GM18505 (cell line): Measurements from ENCODE around the gene GTF2H1.

Experiments used
- ATAC-seq: cut with Tn5 transposase; IDR thresholded peaks from one replicate; pipeline ENCODE4 v1.9.1; 2021; ENCODE audit not compliant: unreplicated experiment
- POLR2A ChIP-seq: IDR thresholded peaks from 4 replicates; pipeline ENCODE4 v1.6.1; 2011; ENCODE audit warnings: borderline replicate concordance; ENCODE audit not compliant: insufficient read depth, insufficient read length; ENCODE audit errors: extremely low read depth

Gene GTF2H1

DNA sequence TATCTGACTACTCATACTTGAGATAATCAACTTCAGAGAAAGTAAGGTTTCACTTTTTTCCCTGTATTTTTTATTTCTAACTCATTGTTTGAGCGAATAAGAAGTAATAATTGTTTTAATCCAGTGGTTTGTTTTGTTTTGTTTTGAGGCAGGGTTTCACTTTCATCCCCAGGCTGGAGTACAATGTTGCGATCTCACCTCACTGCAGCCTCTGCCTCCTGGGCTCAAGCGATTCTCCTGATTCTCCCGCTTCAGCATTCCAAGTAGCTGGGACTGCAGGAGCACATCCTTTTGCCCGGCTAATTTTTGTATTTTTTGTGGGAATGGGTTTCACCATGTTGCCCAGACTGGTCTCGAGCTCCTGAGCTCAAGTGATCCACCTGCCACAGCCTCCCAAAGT is 8.6 kb downstream of the GTF2H1 start:
- ATAC-seq: no peak
- TF ChIP-seq POLR2A: no peak

DNA sequence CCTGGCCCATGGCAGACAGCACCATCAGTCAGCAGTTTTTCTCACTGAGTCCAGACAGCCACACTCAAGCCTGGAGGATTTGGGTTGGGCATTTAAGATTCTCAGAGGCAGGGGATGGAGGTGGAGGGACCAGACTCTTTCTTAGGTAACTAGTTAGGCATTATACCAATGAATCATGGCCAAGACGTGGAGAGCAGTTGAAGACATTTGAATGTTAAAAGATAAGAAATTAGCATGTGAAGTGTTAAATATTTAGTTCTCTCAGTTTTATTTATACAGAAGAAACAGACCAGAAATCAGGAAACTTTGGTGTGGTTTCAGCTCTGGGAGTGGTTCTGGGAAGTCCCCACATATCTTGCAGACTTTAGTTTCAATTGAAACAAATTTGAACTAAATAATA is 9.9 kb downstream of the GTF2H1 start:
- no peak for ATAC-seq
- TF ChIP-seq POLR2A: no peak

DNA sequence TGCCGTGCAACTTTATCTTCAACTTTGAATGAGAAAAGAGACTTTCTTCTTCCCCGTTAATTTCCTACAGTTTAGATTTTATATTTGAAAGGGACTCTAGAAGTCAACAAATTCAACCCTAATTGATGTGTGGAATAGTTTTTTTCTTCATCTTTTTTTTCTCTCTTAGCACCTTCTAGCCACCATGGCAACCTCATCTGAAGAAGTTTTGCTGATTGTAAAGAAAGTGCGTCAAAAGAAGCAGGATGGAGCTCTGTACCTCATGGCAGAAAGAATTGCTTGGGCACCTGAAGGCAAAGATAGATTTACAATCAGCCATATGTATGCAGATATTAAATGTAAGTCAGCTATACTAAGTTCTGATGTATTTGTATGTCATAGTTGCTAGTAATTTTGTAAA is 10.5 kb downstream of the GTF2H1 start:
- ATAC-seq: no peak

DNA sequence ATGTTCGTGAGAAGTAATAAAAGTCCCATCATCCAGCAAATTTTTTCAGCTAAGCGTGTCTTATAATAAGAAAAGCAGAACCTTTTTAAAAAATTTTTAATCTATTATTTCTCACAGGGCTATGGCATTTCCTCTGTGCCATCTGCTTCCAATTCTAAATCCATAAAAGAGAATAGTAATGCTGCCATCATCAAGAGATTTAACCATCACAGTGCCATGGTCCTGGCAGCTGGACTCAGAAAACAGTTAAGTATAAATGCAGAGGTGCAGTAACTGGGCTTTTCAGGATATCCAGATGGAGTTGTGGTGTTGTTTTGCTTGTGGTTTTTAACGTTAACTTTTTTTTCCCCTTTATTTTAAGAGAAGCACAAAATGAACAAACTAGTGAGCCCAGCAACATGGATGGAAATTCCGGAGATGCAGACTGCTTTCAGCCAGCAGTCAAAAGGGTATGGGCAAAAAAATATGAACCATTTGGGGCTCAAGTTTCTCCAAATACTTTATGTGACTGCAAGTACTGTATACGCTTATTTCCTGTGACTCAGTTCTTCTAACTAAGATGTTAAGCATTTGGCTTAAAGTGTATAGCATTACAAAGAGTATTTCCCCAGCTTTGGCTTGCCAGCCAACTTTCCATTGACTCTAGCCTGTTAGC is 25.2 kb downstream of the GTF2H1 start:
- ATAC-seq: no peak
- no peak for TF ChIP-seq POLR2A

More for the DNA sequence above, 10.5 kb downstream of the GTF2H1 start:
- TF ChIP-seq POLR2A: no peak

DNA sequence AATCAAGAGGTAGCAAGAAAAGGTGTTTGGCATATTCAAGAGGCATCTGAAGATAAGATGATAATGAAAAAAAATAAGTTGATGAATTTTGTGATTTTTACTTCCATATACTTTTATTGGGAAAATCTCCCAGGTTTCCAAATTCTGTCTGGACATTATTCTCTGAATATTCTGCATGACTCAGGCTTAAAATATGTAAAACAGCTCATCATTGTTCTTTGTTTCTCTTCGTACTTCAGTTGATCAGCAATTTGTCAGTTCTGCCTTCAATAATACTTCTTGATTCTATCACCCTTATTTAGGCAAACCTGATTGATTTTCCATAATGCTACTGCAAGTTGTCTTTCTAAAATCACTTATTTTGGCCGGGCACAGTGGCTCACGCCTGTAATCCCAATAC is 30.2 kb downstream of the GTF2H1 start:
- ATAC-seq: no peak
- no peak for TF ChIP-seq POLR2A

GRCh38 chr11:18358646-18359045 is 36.3 kb downstream of the GTF2H1 start:
- no peak for TF ChIP-seq POLR2A
- ATAC-seq: no peak

DNA sequence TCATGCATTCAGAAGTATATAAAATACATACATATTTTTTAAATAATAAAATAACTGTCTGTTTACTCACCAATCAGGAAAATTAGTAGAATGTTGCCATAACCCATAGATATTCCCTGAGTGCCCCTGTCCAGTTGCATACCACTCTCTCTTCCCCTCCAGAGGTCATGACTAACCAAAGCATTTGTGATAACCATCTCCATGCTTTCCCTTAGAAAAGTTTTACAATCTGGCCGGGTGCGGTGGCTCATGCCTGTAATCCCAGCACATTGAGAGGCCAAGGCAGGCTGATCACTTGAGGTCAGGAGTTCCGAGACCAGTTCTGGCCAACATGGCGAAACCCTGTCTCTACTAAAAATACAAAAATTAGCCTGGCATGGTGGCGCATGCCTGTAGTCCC is 38.8 kb downstream of the GTF2H1 start:
- TF ChIP-seq POLR2A: no peak
- no peak for ATAC-seq

GRCh38 chr11:18364495-18365073 is 42.2 kb downstream of the GTF2H1 start:
- no peak for ATAC-seq
- TF ChIP-seq POLR2A: no peak

DNA sequence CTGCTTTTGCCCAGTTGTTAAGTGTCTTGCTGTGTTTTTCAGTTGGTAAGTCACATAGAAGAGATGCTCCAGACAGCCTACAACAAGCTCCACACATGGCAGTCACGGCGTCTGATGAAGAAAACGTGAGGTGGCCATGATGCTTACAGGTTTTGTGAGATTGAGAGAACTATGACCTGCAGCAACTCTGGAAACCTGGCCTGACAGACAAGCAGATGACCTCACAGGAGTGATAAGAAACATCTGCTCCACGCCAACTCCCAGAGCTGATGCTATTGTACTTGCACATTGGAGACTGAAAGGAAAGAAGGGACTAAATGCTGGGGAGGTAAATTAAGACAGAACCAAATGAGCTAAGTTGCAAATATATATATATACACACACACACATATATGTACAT is 43.4 kb downstream of the GTF2H1 start:
- no peak for ATAC-seq
- no peak for TF ChIP-seq POLR2A

GRCh38 chr11:18366286-18366685 is 43.9 kb downstream of the GTF2H1 start:
- no peak for ATAC-seq
- TF ChIP-seq POLR2A: no peak

DNA sequence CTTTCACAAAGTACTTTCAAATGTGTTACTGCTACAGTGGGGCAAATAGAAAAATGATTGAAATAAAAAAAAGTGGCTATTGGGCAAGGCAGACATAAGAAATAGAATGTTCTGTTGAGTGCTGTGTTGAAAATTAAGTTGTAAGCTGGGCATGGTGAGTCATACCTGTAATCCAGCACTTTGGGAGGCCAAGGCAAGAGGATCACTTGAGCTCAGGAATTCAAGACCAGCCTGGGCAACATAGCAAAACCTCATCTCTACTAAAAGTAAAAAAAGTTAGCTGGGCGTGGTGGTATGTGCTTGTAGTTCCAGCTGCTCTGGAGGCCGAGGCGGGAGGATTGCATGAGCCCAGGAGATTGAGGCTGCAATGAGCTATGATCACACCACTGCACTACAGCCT is 45.1 kb downstream of the GTF2H1 start:
- no peak for TF ChIP-seq POLR2A
- ATAC-seq: no peak

GRCh38 chr11:18368221-18368620 is 45.9 kb downstream of the GTF2H1 start:
- ATAC-seq: no peak
- TF ChIP-seq POLR2A: no peak

- no peak for TF ChIP-seq POLR2A
- ATAC-seq: no peak
These were observed 47.0 kb downstream of the GTF2H1 start for GRCh38 chr11:18369398-18369797.

DNA sequence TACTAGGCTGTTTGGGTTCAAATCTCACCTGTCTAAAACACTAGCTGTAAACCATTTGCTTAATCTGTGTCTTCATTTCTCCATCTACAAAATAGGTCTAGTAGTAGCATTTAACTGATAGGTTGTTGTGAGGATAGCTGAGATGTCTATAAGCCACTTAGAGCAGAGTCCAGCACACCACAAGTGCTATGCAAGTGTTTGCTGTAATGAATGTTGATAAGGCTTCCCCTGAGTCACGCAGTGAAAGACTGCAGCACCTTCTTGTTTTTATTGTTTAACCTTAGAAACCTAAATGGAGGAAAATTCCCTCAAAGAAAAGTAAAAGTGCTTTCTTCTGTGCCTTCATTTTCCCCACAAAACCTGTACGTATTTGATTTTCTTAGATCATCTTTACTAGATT is 48.9 kb downstream of the GTF2H1 start:
- no peak for ATAC-seq
- TF ChIP-seq POLR2A: no peak
